HG02943 (cell line): ENCODE measurements around the gene ZBTB20.

Experiments
- ATAC-seq: cut with Tn5 transposase; IDR thresholded peaks from one replicate; pipeline ENCODE4 v1.9.1; 2021; ENCODE audit warnings: mild to moderate bottlenecking, low read depth, moderate library complexity; ENCODE audit not compliant: unreplicated experiment

The ZBTB20 gene

DNA sequence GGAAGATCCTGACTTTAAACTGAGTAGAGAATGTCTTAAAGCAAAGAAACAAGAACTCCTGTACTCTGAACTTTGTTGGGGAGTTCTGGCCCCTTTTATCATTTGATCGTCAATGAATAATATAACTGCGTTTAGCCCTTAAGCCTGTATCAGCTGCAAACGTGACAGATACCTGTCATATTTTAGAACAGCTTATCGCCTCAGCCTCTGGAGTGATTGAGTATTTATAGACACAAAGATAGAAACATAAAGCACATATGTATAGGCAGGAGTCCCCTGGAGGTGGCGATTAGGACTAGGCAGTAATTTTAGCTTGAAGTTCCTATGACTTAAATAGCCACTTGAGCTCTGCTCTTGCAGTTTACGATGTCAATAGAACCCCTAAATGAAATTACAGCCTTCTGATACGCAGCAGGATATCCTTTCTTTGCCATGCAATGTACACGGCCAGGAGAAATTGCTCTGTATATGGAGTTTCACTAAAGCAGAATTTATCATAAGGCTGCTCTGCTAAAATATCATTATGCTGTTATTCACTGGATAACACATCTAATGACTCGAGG is 531.5 kb downstream of the ZBTB20 start:
- ATAC-seq: no peak

GRCh38 chr3:114609973-114610630 is 537.0 kb downstream of the ZBTB20 start:
- no peak for ATAC-seq

DNA sequence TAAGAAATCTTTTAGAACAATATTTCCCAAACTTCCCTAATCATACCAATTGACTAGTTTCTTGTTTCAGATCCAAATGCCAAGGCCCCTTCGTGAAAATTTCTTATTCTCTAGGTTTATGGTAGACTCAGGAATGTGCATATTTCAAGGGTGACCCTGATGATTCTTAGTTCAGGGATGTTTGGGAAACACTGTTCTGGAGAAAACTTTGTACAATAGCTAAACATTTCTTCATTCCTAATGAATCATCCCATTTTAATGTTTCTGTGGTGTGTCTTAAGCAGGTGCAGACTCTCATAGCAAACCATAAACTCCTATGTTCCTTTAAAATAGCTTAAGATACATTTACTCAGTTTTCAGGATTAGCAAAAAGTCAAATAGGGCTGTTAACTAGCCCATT is 538.8 kb downstream of the ZBTB20 start:
- no peak for ATAC-seq

- ATAC-seq: no peak
Measured at GRCh38 chr3:114606336-114606735, 540.8 kb downstream of the ZBTB20 start.

- no peak for ATAC-seq
Measured at GRCh38 chr3:114600571-114600970, 546.5 kb downstream of the ZBTB20 start.

GRCh38 chr3:114597871-114598270 is 549.2 kb downstream of the ZBTB20 start:
- ATAC-seq: no peak

DNA sequence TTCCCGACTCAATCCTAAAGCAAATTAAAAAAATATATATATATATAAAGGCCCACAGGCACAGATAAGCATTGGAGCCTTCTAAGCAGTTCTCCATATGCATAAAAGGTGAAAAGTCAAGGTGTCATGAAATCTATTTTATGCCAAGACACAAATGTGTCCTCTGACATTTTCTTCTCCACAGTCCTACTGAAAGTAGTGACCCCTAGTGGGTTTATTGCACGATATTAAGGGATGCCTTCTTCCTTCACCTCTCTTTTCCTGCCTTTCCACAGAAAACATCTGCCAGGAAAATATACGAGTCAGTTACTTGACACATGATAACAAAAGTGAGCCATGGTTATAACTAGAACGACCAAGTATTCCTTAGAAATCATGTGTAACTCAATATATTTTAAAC is 550.1 kb downstream of the ZBTB20 start:
- no peak for ATAC-seq

DNA sequence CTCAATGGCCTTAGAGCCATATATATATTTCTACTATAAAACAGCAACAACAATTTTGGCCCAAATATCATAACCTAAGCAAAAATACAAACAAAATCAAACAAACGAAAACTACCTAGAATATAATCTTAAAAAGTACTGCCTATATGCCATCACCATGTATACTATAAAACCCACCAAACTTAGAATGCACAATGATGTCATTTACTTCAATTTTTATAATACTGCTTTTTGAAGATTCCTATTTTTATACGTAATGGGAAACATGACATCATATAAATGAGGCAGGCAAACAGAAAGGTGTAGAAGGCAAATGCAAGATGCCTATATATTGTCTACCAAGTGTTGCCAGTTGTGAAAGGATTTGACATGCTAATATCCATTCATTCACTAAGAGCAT is 550.9 kb downstream of the ZBTB20 start:
- ATAC-seq: no peak

- ATAC-seq: no peak
Measured at GRCh38 chr3:114595522-114596028, 551.5 kb downstream of the ZBTB20 start.

DNA sequence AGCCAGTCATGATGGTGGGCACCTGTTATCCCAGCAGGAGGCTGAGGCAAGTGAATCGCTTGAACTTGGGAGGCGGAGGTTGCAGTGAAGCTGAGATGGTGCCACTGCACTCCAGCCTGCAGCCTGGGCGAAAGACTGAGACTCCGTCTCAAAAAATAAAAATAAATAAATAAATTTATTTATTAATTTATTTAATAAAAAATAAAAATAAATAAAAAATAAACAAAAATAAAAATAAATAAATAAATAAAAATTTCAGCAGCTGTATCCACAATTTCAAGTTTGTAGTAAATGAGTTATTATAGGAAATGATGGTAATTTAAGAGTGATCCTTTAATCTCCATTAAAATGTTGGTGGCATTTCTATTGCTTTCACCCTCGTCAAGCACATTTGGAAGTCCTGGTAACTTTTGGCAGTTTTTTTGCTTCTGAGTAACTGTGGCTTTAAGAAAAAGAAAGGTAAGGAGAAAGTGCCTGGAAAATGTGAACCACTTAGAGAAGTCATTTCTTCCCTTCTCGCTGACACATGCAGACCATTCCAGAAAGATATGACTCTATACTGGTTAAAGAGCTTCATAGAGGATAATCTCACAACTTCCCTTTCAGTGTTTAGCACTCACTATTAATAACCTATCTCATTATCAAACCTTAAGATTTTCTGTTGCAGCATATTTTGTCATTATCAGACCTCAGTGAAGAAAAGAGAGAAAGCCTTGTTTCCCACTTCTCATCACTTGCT is 556.6 kb downstream of the ZBTB20 start:
- no peak for ATAC-seq

- no peak for ATAC-seq
Measured at GRCh38 chr3:114587986-114588385, 559.1 kb downstream of the ZBTB20 start.

DNA sequence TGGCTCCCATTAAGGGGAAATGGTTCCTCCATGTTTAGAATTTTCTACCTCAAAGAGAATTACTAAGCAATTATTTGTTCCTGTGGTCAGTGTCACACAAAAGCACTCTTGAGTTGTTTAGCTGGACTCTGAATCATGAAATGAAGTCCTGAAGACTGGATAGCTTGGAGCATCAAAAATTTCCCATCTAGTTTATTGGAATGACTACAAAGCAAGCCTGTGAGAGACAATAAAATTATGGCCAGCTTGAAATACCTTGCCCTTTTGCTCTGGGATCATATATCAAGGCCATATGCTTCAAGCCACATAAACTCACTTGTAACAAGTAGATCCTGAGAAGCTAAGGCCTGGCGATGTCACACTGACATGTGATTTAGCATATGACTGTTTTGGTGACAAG is 561.0 kb downstream of the ZBTB20 start:
- no peak for ATAC-seq

DNA sequence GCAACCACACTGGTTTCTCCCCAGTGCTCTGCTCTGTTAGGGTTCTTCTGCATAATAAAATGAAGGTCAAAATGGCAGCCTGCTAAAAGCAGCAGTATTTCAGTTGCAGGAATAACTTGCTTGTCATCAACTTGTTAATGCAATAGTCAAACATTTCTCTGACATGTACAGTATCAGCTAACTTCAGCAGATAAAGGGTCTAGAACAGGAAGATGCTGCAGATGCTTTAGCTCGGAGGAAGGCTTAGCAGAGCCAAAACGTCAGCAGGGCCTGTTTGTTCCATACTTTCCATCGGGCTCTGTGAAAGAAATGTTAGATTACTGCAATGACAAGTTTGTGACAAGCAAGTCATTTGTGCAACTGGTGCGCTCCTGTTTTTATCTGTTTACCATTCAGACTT is 561.4 kb downstream of the ZBTB20 start:
- no peak for ATAC-seq

DNA sequence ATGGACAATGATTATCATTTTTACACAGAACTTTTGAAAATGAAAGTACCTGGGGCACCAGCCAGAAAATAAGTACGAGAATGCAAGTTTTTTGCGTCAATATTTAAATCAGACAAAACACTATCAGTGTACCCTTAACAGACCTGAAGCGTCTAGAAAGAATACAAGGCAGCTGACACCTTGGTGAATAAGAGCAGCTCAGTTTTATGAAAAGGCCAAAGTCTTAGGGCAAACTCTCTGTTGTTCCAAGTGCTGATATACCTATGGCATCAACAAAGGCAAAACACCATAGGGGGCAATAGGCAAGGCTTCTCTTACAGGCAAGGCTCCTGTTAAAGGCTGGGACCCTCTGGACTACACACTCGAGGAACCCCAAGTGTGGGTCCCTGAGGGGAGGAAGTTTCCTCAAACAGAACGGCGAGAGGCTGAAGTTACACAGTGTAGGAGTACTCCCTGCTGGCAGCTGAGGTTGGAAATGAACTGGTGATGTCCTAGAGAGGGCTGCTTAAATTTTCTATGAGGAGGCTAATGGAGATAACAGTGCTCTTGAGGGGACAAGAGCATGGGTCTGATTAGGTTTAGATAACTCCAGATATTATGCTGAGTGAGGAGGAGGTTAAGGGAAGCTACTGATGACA is 562.2 kb downstream of the ZBTB20 start:
- peak; percentile 49 for ATAC-seq

DNA sequence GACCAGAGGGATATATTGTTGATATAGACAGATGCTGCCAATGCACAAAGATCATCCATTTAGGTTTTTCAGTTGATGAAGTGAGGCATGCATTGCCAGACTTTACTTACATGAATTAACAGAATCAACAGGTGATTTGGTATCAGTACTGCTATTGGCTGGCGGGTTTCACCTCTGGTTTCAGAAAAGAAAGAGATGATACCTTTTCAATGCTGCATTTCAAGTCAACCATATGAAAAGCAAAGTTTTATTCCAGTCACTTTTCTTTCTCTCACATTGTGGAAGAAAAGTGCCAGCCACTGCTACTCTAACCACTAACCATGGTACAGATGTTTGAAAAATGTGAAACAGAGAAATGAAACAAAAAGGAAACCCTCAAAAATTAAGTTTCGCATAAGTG is 564.2 kb downstream of the ZBTB20 start:
- peak; percentile 85 for ATAC-seq

GRCh38 chr3:114572364-114573062 is 574.6 kb downstream of the ZBTB20 start:
- no peak for ATAC-seq

DNA sequence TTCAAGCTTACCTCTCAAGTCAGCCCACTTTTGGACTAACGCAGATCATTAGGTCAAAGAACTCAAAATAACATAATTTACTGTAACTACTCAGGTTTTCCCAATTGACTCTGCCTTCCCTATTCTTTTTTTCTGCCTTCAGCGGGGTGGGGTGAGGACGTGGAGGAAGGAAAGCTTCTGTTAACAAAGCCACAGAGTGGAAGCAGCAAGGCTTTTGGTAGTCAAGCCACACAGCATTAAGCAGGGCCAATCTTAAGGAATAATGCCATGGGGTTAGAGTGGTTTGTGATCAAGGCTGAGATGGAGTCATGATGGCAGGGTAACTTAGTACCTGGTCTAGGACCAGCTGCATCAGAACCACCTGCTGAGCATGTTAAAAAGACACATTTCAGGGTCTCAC is 575.7 kb downstream of the ZBTB20 start:
- no peak for ATAC-seq

- ATAC-seq: no peak
Measured at GRCh38 chr3:114569186-114569585, 577.9 kb downstream of the ZBTB20 start.

GRCh38 chr3:114567771-114568170 is 579.3 kb downstream of the ZBTB20 start:
- ATAC-seq: no peak

DNA sequence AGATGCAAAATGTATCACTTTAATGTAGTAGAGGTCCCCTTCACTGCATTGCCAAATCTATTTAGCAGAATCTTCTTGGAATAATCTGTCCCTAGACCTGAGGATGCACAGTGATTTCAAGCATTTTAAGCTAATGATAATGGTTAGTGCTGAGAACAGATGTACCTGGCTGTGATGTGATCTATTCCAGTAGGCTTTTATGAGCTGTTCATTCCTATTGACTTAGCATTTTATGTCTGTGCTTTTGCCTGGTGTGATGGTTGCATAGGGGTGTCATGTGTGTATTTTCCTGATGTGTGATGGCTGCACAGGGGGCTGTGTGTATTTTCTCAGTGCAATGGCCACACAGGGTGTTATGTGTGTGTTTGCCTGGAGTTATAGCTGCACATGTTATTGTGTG is 580.3 kb downstream of the ZBTB20 start:
- ATAC-seq: no peak
